GM21529 (cell line): ENCODE results near the gene ATF6.
"Not testable (repeated sequence)": the region's sequence is repeated elsewhere in the genome, so short reads cannot be mapped to it uniquely, and the experiment has no call there.

Source experiments
- ATAC-seq: cut with Tn5 transposase; IDR thresholded peaks from one replicate; pipeline ENCODE4 v1.9.1; 2021; ENCODE audit not compliant: unreplicated experiment

ATF6 gene

GRCh38 chr1:161779393-161779792 is 13.3 kb downstream of the ATF6 start:
- ATAC-seq, result no peak

- ATAC-seq, result peak; percentile 66
Observed at GRCh38 chr1:161781995-161782394, 15.9 kb downstream of the ATF6 start.

GRCh38 chr1:161782886-161783285 is 16.8 kb downstream of the ATF6 start:
- ATAC-seq, result no peak

- no peak for ATAC-seq
Observed at GRCh38 chr1:161784968-161785367, 18.8 kb downstream of the ATF6 start.

- no peak for ATAC-seq
Observed at GRCh38 chr1:161787355-161787754, 21.2 kb downstream of the ATF6 start.

GRCh38 chr1:161790587-161791317 is 24.6 kb downstream of the ATF6 start:
- ATAC-seq, result no peak

- no peak for ATAC-seq
Observed at GRCh38 chr1:161791904-161792655, 26.0 kb downstream of the ATF6 start.

- no peak for ATAC-seq
Observed at GRCh38 chr1:161792740-161793139, 26.6 kb downstream of the ATF6 start.

- no peak for ATAC-seq
Observed at GRCh38 chr1:161799792-161800191, 33.7 kb downstream of the ATF6 start.

GRCh38 chr1:161801955-161802354 is 35.8 kb downstream of the ATF6 start:
- ATAC-seq, result no peak

- no peak for ATAC-seq
Observed at GRCh38 chr1:161803181-161803580, 37.1 kb downstream of the ATF6 start.

GRCh38 chr1:161805399-161806197 is 39.5 kb downstream of the ATF6 start:
- no peak for ATAC-seq

- not testable (repeated sequence) for ATAC-seq
Observed at GRCh38 chr1:161809202-161809601, 43.1 kb downstream of the ATF6 start.

GRCh38 chr1:161809656-161810055 is 43.5 kb downstream of the ATF6 start:
- not testable (repeated sequence) for ATAC-seq

- ATAC-seq, result no peak
Observed at GRCh38 chr1:161810780-161811179, 44.7 kb downstream of the ATF6 start.

- ATAC-seq, result no peak
Observed at GRCh38 chr1:161816201-161816600, 50.1 kb downstream of the ATF6 start.

- no peak for ATAC-seq
Observed at GRCh38 chr1:161817176-161817730, 51.1 kb downstream of the ATF6 start.

- ATAC-seq, result no peak
Observed at GRCh38 chr1:161820914-161821313, 54.8 kb downstream of the ATF6 start.

- no peak for ATAC-seq
Observed at GRCh38 chr1:161824618-161825017, 58.5 kb downstream of the ATF6 start.

GRCh38 chr1:161825831-161826230 is 59.7 kb downstream of the ATF6 start:
- no peak for ATAC-seq

- no peak for ATAC-seq
Observed at GRCh38 chr1:161826478-161826877, 60.4 kb downstream of the ATF6 start.
